ENCODE results near the gene KIF26A.

KIF26A gene

GRCh38 chr14:104145826-104146601 is 7.6 kb downstream of the KIF26A start:
- H3K36me3 ChIP-seq (ENCODE audit: control insufficient read depth in 1 of 2, insufficient read depth in 2 of 2, low read length in 2 of 2), result no peaks in the 10 kb centered on the region
- no peaks in the 10 kb centered on the region for H3K9me3 ChIP-seq (ENCODE audit: control insufficient read depth in 1 of 2, low read length in 2 of 2)
- H3K27ac ChIP-seq (ENCODE audit: low read depth, low read length), result no peak overlapping the region
- H3K9ac ChIP-seq (ENCODE audit: low read depth in 1 of 2, low read length in 2 of 2), result no peak overlapping the region
- H3K4me3 ChIP-seq (ENCODE audit: low read depth in 1 of 2, low read length in 2 of 2), result no peak overlapping the region
- H3K4me1 ChIP-seq (ENCODE audit: control insufficient read depth in 1 of 2, insufficient read depth in 2 of 2, low read length in 2 of 2), result no peaks in the 10 kb centered on the region
- no peaks in the 10 kb centered on the region for H3K27me3 ChIP-seq (ENCODE audit: control insufficient read depth in 1 of 2, insufficient read depth in 2 of 2, low read length in 2 of 2)

- Histone ChIP-seq H3K27ac (ENCODE audit: low read depth, low read length) (no peak overlapping the region), H3K36me3 (ENCODE audit: control insufficient read depth in 1 of 2, insufficient read depth in 2 of 2, low read length in 2 of 2) (no peaks in the 10 kb centered on the region), H3K9ac (ENCODE audit: low read depth in 1 of 2, low read length in 2 of 2) (no peak overlapping the region), H3K4me1 (ENCODE audit: control insufficient read depth in 1 of 2, insufficient read depth in 2 of 2, low read length in 2 of 2) (no peaks in the 10 kb centered on the region), H3K9me3 (ENCODE audit: control insufficient read depth in 1 of 2, low read length in 2 of 2) (no peaks in the 10 kb centered on the region), H3K27me3 (ENCODE audit: control insufficient read depth in 1 of 2, insufficient read depth in 2 of 2, low read length in 2 of 2) (no peaks in the 10 kb centered on the region), H3K4me3 (ENCODE audit: low read depth in 1 of 2, low read length in 2 of 2) (no peak overlapping the region)
Measured at GRCh38 chr14:104146651-104147345, 8.4 kb downstream of the KIF26A start.

- Histone ChIP-seq H3K4me1 (ENCODE audit: control insufficient read depth in 1 of 2, insufficient read depth in 2 of 2, low read length in 2 of 2) (no peaks in the 10 kb centered on the region), H3K27me3 (ENCODE audit: control insufficient read depth in 1 of 2, insufficient read depth in 2 of 2, low read length in 2 of 2) (no peaks in the 10 kb centered on the region), H3K9me3 (ENCODE audit: control insufficient read depth in 1 of 2, low read length in 2 of 2) (no peaks in the 10 kb centered on the region), H3K4me3 (ENCODE audit: low read depth in 1 of 2, low read length in 2 of 2) (no peak overlapping the region), H3K36me3 (ENCODE audit: control insufficient read depth in 1 of 2, insufficient read depth in 2 of 2, low read length in 2 of 2) (no peaks in the 10 kb centered on the region), H3K27ac (ENCODE audit: low read depth, low read length) (no peak overlapping the region), H3K9ac (ENCODE audit: low read depth in 1 of 2, low read length in 2 of 2) (no peak overlapping the region)
Measured at GRCh38 chr14:104147346-104148125, 9.1 kb downstream of the KIF26A start.

DNA sequence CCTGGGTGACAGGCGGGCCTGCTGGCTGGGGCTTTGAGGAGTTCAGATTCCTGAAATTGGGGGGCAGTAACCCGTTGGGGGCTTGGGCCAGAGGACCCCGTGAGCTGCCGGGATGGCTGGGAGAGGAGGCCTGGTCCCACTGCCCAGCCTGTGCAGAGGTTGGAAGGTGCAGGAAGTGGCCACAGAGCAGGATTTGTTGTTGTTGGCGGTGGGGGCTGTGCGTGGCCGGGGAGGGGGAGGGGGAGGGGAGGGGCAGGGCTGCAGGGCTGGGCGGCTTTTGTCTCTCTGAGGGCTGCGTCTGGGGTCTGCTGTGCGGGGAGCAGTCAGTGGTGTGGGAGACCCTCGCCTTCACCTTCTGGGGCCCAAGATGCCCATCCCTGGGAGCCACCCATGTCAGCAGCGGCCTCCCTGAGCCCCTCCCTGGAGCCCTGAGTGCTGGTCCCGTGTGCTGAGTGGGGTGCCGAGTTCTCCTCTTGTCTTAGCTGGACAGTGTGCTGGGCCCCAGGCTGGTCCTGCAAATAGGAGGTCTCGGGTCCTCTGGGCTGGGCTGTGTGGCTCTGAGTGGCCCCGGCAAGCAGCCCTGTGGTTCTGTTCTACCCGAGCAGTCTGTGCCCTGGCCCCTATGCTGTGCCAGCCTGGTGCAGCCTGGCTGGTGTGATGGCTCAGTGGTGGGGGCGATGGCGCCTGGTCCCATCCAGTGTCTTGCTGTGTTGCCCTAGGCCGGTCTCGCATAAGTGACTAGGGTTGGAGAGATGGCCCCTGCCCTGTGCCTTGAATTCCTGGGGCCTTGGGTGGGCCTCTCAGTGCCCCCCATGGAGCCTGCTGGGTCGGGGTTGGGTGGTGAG is 10.3 kb downstream of the KIF26A start:
- Histone ChIP-seq H3K9ac (ENCODE audit: low read depth in 1 of 2, low read length in 2 of 2) (no peak overlapping the region), H3K9me3 (ENCODE audit: control insufficient read depth in 1 of 2, low read length in 2 of 2) (no peaks in the 10 kb centered on the region), H3K4me3 (ENCODE audit: low read depth in 1 of 2, low read length in 2 of 2) (no peak overlapping the region), H3K4me1 (ENCODE audit: control insufficient read depth in 1 of 2, insufficient read depth in 2 of 2, low read length in 2 of 2) (no peaks in the 10 kb centered on the region), H3K36me3 (ENCODE audit: control insufficient read depth in 1 of 2, insufficient read depth in 2 of 2, low read length in 2 of 2) (no peaks in the 10 kb centered on the region), H3K27me3 (ENCODE audit: control insufficient read depth in 1 of 2, insufficient read depth in 2 of 2, low read length in 2 of 2) (no peaks in the 10 kb centered on the region), H3K27ac (ENCODE audit: low read depth, low read length) (no peak overlapping the region)

DNA sequence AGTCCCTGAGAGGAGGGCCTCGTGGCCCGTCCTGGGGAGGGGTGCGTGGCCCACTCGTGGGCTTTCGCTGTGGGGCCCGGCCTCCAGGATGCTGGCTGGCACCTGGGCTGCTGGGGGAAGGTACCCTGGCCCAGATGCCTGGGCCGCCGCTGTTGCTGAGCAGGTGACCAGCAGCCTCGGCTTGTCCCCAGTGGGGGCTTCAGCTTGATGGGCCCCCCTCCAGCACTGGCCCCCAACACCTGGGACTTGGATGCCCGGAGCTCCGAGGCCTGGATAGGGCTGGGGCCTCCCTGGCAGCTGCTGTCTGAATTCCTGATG is 10.8 kb downstream of the KIF26A start:
- no peak overlapping the region for H3K9ac ChIP-seq (ENCODE audit: low read depth in 1 of 2, low read length in 2 of 2)
- no peaks in the 10 kb centered on the region for H3K27me3 ChIP-seq (ENCODE audit: control insufficient read depth in 1 of 2, insufficient read depth in 2 of 2, low read length in 2 of 2)
- H3K36me3 ChIP-seq (ENCODE audit: control insufficient read depth in 1 of 2, insufficient read depth in 2 of 2, low read length in 2 of 2), result no peaks in the 10 kb centered on the region
- H3K4me1 ChIP-seq (ENCODE audit: control insufficient read depth in 1 of 2, insufficient read depth in 2 of 2, low read length in 2 of 2), result no peaks in the 10 kb centered on the region
- H3K4me3 ChIP-seq (ENCODE audit: low read depth in 1 of 2, low read length in 2 of 2), result no peak overlapping the region
- H3K27ac ChIP-seq (ENCODE audit: low read depth, low read length), result no peak overlapping the region
- no peaks in the 10 kb centered on the region for H3K9me3 ChIP-seq (ENCODE audit: control insufficient read depth in 1 of 2, low read length in 2 of 2)

- Histone ChIP-seq H3K4me1 (ENCODE audit: control insufficient read depth in 1 of 2, insufficient read depth in 2 of 2, low read length in 2 of 2) (no peaks in the 10 kb centered on the region), H3K9me3 (ENCODE audit: control insufficient read depth in 1 of 2, low read length in 2 of 2) (no peaks in the 10 kb centered on the region), H3K27ac (ENCODE audit: low read depth, low read length) (no peak overlapping the region), H3K36me3 (ENCODE audit: control insufficient read depth in 1 of 2, insufficient read depth in 2 of 2, low read length in 2 of 2) (no peaks in the 10 kb centered on the region), H3K27me3 (ENCODE audit: control insufficient read depth in 1 of 2, insufficient read depth in 2 of 2, low read length in 2 of 2) (no peaks in the 10 kb centered on the region), H3K9ac (ENCODE audit: low read depth in 1 of 2, low read length in 2 of 2) (no peak overlapping the region), H3K4me3 (ENCODE audit: low read depth in 1 of 2, low read length in 2 of 2) (no peak overlapping the region)
Measured at GRCh38 chr14:104149617-104150135, 11.3 kb downstream of the KIF26A start.

DNA sequence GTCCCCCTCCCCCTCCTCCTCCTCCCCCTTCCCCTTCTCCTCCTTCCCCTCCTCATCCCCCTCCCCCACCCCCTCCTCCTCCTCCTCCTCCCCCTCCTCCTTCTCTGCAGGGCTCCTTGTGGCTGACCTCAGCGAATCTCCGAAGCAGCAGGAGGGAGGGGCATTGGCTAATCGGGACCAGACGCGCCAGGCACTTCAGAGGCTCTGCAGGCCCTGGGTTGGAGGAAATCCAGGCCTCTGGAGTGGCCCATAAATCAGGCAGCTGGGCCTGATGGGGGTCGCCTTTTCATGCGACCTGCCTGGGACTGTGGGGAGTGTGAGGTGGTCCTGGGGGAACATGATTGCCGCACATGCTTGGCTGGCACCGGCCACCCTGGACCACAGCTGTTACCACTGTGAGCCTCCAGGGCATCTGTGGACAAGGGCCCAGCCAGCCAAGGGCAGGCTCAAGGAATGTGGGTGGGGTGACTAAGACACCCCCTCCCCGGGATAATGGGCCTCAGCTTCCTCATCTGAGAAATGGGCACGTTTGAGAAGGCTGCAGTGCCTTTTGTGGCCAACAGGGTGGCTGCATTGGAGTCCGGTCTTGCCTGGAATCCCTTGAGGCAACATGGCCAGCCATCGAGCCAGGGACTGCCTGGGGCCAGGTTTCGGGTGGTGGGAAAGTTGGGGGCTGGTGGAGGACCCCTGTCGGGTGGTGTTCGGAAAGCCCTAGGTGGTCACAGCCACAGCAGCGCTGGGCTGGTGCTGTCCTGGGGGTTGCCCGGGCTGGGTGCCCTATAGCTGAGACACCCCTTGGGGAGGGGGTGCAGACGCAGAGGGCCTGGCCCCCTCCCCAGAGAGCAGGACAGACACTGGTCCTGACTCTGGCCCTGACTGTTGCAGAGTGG is 12.0 kb downstream of the KIF26A start:
- Histone ChIP-seq H3K27ac (ENCODE audit: low read depth, low read length) (no peak overlapping the region), H3K4me1 (ENCODE audit: control insufficient read depth in 1 of 2, insufficient read depth in 2 of 2, low read length in 2 of 2) (no peaks in the 10 kb centered on the region), H3K4me3 (ENCODE audit: low read depth in 1 of 2, low read length in 2 of 2) (no peak overlapping the region), H3K9ac (ENCODE audit: low read depth in 1 of 2, low read length in 2 of 2) (no peak overlapping the region), H3K36me3 (ENCODE audit: control insufficient read depth in 1 of 2, insufficient read depth in 2 of 2, low read length in 2 of 2) (no peaks in the 10 kb centered on the region), H3K9me3 (ENCODE audit: control insufficient read depth in 1 of 2, low read length in 2 of 2) (no peaks in the 10 kb centered on the region), H3K27me3 (ENCODE audit: control insufficient read depth in 1 of 2, insufficient read depth in 2 of 2, low read length in 2 of 2) (no peaks in the 10 kb centered on the region)

DNA sequence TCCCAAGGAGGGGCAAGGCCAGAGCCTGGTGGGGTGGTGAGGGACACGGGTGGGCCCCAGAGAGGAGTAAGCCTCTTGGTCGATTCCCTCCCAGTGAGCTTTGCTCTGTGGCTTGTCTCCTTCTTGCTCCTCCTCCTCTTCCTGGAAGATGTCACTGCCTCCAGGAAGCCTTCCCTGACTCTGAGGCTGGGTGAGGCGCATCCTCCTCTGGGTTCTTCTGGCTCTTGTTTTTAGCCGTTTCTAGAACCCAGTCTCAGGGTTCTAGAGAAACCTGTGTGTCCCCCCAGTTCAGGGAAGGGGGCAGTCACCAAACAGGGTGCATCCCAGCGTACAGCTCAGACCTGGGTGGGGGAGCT is 12.6 kb downstream of the KIF26A start:
- no peaks in the 10 kb centered on the region for H3K4me1 ChIP-seq (ENCODE audit: control insufficient read depth in 1 of 2, insufficient read depth in 2 of 2, low read length in 2 of 2)
- no peak overlapping the region for H3K9ac ChIP-seq (ENCODE audit: low read depth in 1 of 2, low read length in 2 of 2)
- no peak overlapping the region for H3K27ac ChIP-seq (ENCODE audit: low read depth, low read length)
- H3K4me3 ChIP-seq (ENCODE audit: low read depth in 1 of 2, low read length in 2 of 2), result no peak overlapping the region
- H3K27me3 ChIP-seq (ENCODE audit: control insufficient read depth in 1 of 2, insufficient read depth in 2 of 2, low read length in 2 of 2), result no peaks in the 10 kb centered on the region
- no peaks in the 10 kb centered on the region for H3K9me3 ChIP-seq (ENCODE audit: control insufficient read depth in 1 of 2, low read length in 2 of 2)
- no peaks in the 10 kb centered on the region for H3K36me3 ChIP-seq (ENCODE audit: control insufficient read depth in 1 of 2, insufficient read depth in 2 of 2, low read length in 2 of 2)

- H3K36me3 ChIP-seq (ENCODE audit: control insufficient read depth in 1 of 2, insufficient read depth in 2 of 2, low read length in 2 of 2), result no peaks in the 10 kb centered on the region
- H3K27me3 ChIP-seq (ENCODE audit: control insufficient read depth in 1 of 2, insufficient read depth in 2 of 2, low read length in 2 of 2), result no peaks in the 10 kb centered on the region
- H3K9ac ChIP-seq (ENCODE audit: low read depth in 1 of 2, low read length in 2 of 2), result no peak overlapping the region
- H3K4me3 ChIP-seq (ENCODE audit: low read depth in 1 of 2, low read length in 2 of 2), result no peak overlapping the region
- H3K27ac ChIP-seq (ENCODE audit: low read depth, low read length), result no peak overlapping the region
- H3K9me3 ChIP-seq (ENCODE audit: control insufficient read depth in 1 of 2, low read length in 2 of 2), result no peaks in the 10 kb centered on the region
- no peaks in the 10 kb centered on the region for H3K4me1 ChIP-seq (ENCODE audit: control insufficient read depth in 1 of 2, insufficient read depth in 2 of 2, low read length in 2 of 2)
Measured at GRCh38 chr14:104151566-104152245, 13.3 kb downstream of the KIF26A start.

All from duodenal mucosa (tissue), 2 donors.